CD4-positive, alpha-beta T cell treated with Interleukin-17A for 4 hours (primary cell): ENCODE measurements around the gene VIT.

ENCODE experiments used
- DNase-seq: peaks from one replicate; pipeline ENCODE4 v3.0.0-alpha.2; 2020; ENCODE audit warnings: mixed read lengths

The VIT gene

DNA sequence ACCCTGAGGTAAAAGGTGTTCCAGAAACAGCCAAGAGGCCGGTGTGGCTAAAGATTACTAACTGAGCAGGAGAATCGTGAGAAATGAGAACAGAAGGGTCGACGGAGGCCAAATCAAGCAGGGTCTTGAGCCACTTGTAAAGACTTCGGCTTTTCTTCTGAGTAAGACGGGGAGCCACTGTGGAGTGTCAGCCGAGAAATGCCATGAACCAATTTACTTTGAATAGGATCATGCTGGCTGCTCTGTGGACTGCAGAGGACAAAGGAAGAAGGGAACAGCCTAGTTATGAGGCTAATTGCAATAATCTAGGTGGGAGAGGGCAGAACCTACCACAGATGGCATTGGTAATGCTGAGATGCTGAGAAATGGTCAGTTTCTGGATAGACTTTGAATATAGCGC lies 16.8 kb downstream of the VIT start:
- DNase-seq: no peak

DNA sequence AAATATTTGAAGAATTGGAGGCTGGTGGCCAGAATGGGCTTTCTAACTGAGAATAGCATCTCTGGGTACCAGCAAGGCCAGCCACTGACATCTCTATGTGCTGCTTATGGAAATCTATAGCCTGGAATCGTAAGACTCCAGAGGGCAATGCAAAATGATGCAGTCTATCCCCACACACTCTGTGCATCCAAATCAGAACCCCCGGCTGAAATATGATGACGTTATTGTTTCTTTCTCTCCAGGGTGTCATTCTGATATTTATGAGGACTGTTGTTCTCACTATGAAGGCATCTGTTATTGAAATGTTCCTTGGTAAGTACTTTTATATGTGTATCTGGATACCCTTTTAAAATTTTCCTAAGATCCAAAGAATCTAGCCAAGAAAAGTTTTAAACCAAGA lies 19.6 kb downstream of the VIT start:
- no peak for DNase-seq

DNA sequence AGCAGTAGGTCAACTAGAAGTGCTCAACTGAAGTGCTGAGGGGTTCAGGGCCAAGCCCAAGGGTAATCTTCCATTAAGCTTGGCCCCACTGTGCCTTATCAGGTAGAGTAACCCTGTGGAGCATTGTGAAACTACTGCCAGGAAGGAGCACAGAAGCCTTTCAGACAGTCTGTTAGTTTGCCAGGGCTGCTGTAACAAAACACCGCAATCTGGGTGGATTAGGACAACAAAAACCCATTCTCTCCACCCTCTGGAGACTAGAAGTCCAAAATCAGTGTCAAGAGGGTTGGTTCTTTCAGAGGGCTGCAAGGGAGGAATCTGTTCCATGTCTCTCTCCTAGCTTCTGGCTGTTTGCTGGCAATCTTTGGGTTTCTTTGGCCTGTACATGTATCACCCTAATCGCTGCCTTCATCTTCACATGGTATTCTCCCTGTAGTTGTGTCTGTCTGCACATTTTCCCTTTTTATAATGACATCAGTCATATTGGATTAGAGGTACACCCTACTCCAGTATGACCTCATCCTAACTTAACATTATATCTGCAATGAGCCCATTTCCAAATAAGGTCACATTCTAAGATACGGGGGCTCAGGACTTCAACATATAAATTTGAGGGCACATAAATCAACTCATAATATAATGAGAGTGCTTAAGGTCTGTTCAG lies 21.2 kb downstream of the VIT start:
- no peak for DNase-seq

DNA sequence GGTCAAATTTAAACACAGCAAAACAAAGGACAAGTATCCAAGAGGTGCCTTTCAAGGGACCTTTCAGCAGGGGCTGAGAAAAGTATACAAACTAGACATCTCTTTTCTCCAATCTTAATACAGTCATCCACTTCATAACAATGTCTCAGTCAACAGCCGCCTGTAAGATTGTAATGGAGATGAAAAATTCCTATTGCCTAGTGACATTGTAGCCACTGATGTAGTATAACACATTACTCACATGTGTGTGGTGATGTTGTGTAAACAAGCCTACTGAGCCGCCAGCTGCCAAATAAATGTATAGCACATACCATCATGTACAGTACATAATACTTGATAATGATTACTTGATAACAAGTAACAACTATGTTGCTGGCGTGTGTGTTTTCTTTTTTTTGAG lies 31.0 kb downstream of the VIT start:
- DNase-seq: no peak

DNA sequence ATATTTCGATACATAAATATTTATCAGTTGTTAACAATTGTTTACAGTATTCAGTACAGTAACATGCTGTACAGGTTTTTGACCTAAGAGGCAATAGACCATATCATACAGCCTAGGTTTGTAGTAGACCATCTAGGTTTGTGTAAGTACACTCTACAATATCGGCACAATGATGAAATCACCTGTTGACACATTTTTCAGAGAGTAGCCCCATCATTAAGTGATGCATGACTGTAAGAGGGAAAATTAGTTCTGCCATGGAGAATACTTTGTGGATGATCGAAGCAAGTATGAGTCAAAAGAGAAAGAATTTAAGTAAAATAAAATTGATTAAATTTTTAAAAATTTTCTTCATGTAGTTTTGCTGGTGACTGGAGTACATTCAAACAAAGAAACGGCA lies 32.6 kb downstream of the VIT start:
- no peak for DNase-seq

DNA sequence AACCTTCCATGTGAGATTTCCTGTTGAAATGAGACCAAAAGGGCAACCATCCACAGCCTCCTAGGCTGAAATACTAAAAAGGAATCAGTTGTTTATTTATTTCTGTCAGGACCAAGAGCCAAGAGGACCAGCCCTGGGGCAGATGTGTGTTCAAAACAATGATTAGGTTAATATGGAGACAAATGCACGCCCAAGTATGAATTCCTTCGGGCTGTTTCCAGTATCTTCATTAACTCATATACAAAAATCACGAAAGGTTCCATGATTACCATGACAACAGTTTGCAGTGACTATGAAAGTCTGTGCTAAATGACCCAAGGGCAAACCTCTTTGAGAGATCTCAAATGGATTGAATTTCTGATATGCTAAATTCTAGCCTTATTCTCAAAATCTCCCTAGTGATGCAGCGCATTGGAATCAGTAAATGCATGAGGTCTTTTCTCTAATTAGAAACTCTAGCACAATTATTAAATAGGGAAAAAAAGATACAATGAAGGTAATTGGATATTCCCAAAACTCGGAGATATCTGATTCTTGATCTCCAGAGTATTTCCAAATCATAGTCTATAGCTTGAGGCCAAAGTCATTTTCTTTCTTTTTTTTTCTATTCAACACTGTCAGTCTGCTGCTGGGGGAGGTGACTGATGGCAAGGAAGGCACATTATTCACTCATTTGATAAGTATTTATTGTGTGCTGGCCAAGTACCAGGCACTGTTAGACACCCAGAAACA lies 35.6 kb downstream of the VIT start:
- DNase-seq: no peak

DNA sequence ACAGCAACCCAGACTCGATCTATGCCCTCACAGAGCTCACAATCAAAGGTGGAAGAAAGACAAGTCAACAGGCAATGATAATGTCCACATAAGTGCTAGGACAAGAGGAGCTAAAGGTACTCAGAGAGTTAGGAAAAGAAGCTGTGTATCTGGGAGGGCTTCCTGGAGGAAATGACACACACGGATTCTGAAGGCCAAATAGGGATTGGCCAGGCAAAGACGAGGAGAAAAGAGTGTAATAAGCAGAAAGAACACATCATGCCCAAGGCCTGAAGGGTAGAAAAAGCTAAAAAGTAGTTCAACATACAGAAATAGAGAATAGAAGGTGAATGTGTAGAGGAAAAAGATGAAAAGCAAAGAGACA lies 36.1 kb downstream of the VIT start:
- DNase-seq: no peak

DNA sequence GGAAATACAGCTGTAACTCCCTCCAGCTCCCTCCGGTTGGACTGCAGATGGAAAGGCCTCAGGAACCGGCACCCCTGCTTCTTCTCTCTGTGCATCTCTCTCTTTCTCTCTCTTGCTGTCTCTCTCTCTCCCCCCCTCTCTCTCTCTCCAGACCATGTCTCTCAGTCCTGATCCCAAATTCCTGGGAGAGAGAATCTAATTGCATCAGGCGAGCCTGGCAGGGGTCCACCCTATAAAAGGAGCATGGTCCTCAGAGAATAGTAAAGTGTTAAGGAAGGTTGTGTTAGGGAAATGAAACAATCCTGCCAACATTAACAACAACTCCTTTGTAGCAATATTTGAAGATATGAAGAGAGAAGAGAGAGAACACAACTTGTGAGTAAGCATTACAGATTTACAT lies 36.7 kb downstream of the VIT start:
- no peak for DNase-seq

DNA sequence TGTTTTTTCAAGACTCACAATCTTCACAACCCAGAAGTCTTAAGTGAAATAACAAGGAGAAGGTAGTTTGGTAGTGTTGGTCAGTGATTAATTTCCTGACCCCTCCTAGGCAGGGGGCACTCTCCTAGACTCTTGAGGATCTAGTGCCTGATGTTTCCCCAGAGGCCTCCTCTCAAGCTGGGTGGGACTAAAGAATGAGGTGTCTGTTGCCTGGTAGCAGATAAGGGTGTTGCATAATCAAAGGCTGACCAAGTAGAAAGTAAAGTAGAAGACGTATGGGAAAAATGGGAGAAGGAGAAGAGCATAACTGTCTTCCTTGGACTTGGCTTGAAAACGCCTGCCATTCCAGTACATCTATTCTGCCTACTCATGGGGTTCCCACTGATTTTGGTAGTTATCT lies 37.8 kb downstream of the VIT start:
- no peak for DNase-seq

DNA sequence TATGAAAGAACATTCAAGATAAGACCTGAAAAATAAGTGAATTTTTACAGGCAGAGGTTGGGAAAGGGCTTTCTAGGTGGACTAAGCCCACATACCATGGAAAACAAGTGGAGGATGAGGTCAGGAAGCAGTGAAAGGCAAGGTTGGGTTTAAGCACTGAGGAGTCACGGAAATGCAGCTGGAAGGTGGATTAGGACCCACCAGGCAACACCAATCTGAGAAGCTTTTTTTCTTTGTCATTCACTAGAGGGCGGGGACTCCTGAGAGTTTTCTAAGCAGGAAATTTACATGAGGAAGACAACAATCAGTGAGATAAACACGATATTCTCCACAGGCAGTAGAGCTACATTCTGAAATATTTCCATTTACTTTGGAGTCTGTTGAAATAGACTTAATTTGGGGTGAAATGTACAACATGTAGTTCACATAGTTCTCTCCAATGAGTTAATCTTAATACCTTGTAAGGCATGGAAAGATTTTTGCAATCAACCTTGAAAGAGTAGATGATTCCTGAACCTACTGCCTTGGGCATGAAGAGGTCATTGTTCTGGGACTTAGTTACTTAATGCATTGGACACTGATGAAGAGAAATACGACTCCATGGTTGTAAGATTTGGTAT lies 40.7 kb downstream of the VIT start:
- no peak for DNase-seq

DNA sequence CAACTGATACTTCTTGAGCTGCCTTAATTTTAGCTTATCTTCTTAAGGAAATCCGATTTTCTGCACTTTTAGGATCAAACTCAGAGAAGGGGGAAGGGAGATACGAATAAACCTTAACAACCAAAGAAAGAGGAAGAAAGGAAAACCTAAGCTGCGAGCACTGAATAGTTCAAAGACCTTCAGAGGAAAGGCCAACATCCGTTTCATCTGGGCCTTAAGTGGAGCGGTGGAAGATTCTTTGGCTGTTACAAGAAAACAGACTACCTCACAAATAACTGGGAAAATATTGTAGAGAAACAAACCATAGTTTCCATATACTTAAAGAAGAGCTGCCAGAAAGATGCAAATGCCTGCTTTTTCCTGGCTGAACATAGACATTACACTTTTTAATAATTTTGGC lies 43.6 kb downstream of the VIT start:
- no peak for DNase-seq

DNA sequence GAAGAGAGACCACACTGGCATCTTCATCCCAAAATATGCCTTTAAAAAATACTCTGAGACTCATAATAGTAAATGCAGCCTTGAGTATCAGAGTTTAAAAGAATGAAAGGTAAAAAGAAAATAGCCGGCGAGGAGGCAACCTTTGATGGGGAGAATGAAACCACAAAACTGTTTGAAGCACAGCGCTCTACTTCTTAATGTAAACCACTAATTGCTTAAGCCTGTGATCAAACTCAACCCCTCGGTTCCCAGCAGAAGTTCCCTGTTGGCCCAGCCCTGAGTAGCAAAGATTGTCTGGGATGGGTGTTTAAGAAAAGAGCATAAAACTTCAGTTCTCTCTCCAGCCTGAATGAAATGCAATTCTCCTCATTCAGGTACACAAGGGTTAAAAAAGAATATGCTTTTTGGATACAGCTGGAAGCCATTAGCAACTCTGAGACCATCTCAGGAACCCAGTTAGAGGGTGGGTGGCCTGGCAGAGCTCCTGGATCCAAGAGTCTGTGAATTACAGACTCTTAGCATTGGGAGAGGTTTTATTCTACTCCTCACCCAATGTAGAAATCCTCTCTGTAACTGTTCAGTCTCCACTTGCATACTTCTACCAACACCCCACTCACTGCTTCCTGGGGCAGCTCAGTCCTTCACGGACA lies 44.8 kb downstream of the VIT start:
- DNase-seq: no peak

DNA sequence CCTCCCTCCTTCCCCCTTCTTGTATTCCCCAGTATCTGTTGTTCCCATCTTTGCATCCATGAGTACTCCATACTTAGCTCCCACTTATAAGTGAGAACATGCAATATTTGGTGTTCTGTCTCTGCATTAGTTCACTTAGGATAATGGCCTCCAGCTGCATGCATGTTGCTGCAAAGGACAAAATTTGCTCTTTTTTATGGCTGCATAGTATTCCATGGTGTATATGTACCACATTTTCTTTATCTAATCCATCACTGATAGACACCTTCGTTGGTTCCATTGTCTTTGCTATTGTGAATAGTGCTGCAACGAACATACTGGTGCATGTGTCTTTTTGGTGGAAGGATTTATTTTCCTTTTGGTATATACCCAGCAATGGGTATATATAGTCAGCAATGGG lies 47.4 kb downstream of the VIT start:
- DNase-seq: no peak

DNA sequence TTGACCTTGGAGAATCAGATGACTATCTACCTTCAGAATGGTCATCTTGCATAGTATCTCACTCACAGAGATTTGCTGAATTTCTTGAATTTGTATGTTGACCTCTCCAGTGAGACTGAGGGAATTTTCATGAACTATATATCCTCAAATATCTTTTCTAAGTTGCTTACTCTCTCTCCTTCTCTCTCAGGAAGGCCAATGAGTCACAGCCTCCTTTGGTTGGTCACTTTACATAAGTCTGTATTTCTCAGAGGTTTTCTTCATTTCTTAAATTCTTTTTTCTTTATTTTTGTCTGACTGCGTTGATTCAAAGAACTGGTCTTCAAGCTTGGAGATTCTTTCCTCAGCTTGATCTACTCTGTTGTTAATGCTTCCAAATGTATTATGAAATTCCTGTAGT lies 51.7 kb downstream of the VIT start:
- DNase-seq: no peak

DNA sequence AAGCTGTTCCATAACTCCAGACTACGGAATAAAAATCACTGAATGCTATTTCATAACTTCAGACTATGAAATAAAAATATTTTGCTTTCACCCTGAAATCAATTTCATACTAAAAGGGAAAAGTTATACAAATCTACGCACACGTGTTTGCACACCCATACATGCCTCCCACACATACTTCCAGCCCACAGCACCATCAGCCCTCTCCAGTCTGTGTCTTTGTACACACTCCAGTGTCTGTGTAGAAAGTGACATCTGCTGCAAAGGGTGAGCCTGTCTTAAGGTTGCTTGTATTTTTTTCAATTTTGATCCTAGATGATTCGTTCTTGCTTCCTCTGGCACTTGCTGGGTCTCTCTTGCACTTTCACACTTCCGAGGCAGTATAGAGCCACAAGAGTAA lies 53.6 kb downstream of the VIT start:
- DNase-seq: no peak

DNA sequence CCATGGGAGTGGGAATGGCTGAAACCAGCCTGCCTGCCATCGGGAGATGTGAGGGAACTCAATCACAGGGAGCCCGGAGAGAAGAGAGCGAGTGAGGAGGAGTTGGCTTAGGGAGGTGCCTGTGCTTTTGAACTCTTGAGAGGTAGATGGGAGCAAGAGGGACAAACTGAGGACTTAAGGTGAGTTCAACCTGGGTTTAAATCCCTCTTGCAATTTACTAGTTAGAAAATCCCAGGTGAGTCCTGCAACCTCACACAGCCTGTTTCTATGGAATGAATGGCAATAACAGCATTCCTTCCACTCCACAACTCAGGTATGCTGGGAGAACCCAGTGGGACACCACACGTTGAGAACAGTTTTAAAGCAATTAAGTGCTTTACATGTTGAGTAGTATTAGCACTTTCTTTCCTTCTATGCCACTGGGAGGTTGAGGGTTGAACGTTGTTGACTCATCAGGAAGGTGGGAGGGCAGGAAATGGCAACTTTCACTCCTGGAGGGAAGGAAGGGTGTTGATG lies 57.3 kb downstream of the VIT start:
- DNase-seq: no peak

DNA sequence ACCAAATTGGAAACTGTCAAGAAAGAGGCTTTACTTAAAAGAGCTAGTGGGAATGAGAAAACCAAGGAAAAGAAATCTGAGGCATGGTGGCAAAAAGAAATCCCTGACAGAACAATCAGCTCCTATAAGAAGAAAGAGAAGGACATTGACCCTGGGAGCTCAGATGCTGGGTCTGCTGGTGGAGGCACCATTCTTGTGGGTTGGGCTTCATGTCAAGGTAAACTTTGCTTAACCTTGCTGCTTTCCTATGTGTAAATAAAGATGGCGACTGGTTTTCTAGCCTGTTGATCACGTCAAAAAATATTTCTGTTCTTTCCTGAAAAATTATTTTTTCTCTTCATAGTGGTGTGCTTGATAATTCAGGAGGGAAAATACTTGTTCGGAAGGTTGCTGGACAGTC lies 58.1 kb downstream of the VIT start:
- DNase-seq: no peak

DNA sequence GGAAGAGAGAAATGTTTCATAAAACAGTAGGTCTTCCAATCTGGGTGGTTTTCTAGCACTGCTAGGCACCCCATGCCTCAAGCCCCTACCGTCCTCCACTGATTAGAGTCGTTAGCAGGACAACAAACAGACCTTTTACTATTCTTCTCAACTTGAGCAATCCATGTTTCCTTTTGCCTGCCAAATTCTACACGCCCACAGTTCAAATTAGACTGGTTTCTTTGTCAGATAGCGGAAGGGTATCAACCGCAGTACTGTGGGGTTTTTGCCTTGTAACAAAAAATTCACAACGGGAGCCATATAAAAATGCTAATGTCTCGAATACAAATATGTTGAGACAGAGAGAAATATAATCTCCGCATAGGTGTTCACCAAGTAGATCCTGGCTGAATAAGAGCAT lies 59.9 kb downstream of the VIT start:
- no peak for DNase-seq

DNA sequence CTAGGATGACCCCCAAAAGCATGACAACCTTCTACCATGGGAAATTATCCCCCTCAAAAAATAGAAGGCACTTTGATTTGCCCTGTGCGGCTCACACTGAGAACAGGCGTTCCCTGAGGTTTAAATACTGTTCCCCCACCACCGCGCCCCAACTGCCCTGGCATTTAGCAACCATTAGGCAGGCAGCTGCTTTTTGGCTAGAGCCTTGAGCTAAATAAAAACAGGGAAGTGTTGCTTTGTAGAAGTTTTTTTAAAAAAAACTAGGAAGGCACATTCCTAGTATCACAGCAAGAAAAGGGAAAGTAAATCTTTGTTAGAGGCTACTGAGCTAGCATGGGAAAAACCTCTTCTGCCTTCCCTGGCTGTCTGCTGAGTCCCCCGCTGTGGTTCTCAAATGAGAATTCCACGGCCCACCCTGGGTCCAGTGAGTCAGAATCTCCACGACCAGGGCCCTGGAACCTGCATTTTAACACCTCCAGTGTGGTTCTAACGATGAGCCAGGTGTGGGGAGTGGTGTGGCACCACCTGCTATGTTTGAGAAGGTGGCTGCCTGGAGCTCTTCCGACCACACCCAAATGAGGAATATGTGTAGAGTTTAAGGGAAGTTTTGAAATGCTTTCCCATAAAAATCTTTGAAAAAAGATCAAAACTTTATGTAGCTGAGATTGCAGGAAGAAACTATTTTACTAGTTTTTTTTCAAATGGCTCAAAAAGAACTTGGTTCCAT lies 66.4 kb downstream of the VIT start:
- no peak for DNase-seq

DNA sequence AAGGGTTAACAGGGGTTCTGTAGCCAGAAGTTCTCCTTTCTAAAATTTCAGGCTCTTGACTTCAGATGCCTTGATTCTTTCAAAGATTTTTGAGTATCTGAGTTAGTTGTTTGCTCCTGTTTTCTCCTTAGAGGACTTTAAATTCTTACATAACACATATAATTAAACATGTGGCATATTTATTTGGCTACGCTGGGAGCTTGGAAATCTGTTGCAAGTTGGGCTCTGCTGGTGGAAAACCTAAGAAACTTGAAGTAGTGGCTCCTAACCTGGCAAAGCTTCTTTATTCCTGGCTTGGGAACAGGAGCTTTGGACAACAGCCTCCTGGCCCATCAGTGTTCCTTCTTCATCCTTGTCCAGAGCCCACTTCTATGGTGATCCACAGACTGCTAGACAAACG lies 72.6 kb downstream of the VIT start:
- DNase-seq: no peak

DNA sequence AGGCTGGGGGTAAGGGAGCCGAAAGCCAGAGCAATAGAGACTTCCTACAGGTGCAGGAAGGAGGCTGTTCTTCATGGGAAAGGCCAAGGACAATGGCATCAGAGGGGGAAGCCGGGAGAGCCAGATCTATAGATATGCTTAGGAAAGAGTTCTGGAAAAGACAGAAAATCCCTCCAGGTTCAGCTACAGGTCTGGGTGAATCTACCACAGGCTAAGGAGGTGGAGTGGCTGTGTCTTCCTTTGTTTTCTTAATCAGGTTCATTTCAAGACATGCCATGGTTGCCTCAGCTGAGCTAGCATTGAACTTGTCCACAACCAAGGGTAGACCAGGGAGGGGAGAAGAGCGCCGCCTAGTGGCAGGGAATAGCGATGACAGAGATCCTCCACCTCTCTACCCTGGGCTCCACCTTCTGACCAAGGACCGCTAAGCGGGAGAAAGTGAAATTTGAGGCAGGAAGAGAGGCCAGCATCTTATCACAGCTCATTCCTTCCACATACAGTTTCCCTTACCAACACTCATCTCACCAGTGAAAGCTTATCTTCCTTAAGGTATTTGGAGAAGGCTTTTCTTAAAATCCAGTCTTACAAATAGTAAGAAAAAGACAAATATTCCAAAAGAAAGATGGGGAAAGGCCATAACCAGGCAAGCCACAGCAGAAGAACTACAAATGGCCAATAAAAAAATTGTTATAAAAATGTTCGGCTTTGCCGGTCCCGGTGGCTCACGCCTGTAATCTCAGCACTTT lies 74.2 kb downstream of the VIT start:
- DNase-seq: peak; percentile 49

DNA sequence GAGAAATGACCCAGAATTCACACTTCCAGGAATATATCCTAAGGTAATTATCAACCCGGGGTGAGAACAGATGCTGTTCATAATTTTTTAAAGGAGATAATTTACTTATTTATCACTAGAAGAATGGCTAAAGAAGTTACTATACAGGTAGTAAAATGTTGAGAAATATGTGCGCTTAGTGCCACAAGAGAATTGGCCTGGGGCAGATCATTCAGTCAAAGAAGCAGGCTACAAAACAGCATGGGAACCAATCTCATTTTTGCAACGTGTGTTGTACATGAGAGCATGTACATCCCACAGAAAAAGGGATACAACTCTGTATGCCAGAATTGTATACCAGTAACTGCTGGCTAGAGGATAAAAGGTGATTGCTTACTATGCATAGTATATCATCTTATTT lies 75.2 kb downstream of the VIT start:
- DNase-seq: no peak
